G401.6 (cell line): ENCODE data around the gene RASIP1.
A peak's percentile ranks its signal among the peaks of the same experiment; 100 is the strongest.
"Not testable (repeated sequence)": the region's sequence is repeated elsewhere in the genome, so short reads cannot be mapped to it uniquely, and the experiment has no call there.

Source experiments
- FAIRE-seq: peaks from 2 replicates; lab custom pipeline; 2012; peaks lifted over from hg19 to GRCh38; lab: Jason Lieb, UNC

The RASIP1 gene

GRCh38 chr19:48734625-48735024 is 5.8 kb downstream of the RASIP1 start:
- no peak for FAIRE-seq

- no peak for FAIRE-seq
These were observed 9.0 kb downstream of the RASIP1 start for GRCh38 chr19:48731452-48731851.

DNA sequence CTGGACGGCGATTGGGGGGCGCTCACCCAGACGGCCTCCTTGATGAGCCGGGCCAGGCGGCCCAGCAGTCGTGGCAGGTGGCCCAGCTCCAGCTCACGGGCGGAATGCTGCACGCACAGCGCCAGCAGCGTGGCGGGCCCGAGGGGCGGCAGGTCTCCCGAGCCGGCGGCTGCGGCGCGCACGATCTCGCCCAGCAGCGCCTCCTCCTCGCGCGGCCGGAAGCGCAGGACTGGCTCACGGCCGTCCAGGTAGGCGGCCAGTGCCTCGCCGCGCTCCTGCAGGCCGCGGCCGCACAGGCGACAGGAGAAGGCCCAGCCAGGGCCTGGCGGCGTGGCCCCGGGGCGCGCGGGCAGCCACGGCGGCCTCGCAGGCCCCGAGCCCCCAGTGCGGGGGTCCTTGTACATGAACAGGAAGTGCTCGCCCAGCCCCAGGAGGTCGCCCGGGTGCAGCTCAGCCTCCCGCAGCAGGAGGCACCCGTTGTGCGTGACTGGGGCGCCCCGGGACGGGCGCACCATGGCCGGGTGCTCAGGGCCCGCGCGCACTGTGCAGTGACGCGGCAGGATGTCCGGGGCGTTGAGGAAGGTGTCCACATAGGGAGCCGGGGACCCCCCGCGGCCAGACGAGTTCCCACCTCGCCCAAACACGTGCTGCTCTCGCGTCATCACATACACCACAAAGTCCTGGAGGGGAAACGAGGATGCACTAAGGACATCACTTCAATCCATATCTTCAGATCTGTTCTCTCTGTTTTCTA is 11.3 kb downstream of the RASIP1 start:
- FAIRE-seq: no peak

GRCh38 chr19:48726556-48726955 is 13.9 kb downstream of the RASIP1 start:
- FAIRE-seq: no peak

DNA sequence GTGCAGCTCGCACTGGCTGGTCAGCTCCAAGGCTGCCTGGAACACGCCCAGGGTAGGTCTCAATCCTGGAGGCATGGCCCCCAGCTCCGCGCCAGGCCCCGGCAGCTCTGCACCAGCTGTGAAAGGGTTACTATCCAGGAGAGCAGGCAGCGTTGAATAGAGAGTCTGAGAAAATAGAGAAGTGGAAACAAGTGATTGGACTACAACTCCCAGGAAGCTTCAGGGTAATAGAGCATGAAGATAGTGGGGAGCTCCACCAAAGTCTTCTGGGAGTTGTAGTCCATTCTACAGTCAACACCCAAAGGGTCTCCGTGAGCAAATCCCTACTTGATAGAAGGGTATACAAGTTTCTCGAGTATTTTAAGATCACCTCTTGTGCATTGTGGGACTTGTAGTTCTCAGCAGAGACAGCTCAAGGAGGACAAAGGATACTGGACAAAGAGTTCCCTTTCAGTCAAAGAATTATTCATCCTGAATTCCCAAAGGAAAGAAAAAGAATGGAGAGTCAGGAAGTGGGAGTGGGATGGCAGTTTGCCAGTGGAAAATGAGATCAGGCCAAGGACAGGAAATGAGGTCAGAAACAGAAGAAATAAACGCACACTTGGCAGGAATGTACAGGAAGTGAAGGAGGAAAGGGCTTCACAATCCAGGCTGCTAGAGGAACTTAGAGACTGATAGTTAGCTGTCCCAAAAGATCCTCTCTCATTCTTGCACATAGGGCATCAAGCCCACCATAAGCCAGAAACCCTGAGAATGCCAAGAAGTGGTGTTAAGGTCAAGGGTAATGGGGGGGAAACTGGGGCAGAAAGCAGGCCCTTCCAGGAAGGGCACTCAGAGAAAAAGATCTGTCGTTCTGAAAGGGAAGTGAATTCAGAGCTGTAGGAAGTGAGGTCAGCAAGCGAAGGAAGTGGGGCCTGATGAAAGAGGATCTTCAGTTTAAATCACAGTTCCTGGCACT is 15.3 kb downstream of the RASIP1 start:
- FAIRE-seq: peak; percentile 94

- FAIRE-seq: no peak
These were observed 18.2 kb downstream of the RASIP1 start for GRCh38 chr19:48722196-48722708.

- peak; percentile 99 for FAIRE-seq
These were observed 19.7 kb downstream of the RASIP1 start for GRCh38 chr19:48720613-48721296.

- FAIRE-seq: no peak
These were observed 20.2 kb downstream of the RASIP1 start for GRCh38 chr19:48720251-48720612.

DNA sequence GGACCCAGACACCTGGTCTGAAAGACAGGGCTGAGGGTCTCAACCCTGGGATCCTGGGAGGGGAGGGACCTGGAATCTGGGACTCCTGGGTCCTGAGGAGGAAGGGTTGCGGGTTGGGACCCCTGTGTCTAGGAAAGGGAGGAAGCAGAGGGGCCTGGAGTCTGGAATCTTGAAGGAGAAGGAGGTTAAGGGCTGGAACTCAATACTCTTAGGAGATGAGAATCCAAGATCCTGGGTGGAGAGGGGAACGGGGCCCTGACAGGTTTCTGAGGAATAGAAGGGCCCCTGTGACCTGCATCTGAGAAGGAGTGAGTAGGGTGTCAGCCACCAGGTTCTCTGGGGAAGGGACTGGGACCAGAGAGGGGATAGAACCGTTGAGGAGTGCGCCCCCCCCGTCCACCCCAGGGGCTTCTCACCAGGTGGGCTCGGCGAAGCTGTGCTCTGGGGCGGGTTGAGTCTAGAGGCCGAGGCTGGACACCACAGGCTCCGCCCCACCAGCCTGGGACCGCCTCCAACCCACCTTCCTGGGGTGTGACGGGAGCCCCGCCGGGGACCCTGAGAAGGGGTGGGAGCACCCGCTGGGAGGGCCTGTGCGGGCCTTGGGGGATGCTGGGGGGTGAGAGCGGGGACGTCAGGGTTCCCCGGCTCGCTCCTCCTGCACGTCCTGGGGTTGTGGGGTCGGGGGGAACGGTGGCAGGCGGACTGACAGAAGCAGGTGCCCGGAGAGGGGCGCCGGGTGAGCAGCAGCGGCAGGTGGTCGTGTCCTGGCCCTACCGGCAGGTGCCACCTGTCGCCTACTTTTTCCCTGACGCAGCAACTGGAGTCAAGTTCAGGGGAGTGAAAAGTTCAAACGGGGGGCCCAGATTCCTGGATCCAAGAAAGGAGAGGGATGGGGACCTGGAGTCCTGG is 20.9 kb downstream of the RASIP1 start, which contains the start of gene MAMSTR:
MAMSTR (minus strand) TSS at position 463 of the 909 bp plus-strand sequence. CDS start 694 bp downstream, outside the sequence.
- FAIRE-seq: no peak

DNA sequence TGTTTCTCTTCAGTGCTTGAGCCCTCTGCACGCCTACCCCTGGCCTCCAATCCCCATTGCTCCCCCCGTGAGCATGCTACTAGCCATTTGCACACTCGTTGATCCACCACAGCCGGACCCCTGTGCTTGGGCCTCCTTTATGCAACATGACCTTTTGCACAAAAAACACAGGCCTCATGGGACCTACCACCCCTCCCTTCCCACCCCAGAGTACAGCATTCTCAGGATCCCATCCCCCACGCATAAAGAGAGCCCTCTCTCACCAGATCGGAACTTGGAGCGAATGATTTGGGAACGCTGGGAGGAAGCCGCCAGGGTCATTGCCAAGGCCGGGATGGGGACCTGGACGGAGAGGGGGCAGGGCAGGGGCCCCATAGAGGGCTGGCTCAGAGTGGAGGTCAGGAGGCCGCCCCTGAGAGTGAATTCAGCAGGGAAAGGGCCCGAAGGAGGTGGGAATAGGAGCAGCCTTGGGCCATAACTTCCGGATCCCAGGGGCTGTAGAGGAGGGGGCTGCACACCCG is 21.6 kb downstream of the RASIP1 start:
- no peak for FAIRE-seq

- FAIRE-seq: not testable (repeated sequence)
These were observed 22.3 kb downstream of the RASIP1 start for GRCh38 chr19:48718106-48718505.

DNA sequence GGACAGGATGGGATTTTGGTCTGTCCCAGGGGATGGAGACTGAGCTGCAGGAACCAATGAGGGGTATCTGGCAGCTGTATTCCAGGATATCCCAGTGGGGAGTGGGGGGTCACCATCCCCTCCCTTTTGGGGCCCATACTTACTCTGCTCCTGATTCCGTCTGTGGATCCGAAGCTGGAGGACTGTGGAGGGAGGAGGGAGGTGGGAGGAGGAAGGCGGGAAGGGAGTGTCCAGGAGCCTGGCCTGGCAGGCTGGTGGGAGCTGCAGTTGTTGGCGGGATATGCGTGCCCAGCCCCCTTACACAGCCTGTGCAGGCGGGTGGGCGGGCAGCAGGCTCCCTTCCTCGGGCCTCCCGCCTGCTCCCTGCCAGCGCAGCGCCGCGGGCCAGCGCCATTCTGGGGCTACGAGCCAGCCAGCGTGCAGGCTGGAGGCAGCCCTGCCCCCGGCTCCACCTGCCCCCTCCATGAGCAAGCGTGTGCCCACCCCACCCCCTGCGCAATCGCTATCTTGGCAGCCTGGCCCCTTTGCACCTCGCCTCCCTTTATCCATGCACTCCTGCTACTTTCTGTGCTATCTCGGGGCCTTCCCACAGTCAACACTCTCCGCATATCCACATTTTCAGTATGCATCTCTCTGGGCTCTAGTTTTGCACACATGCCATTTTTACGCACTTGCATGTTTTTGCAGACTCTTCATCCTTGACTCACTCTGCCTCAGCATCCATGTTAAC is 23.7 kb downstream of the RASIP1 start:
- FAIRE-seq: peak; percentile 70

- peak; percentile 69 for FAIRE-seq
These were observed 24.7 kb downstream of the RASIP1 start for GRCh38 chr19:48715681-48716171.

- FAIRE-seq: no peak
These were observed 25.4 kb downstream of the RASIP1 start for GRCh38 chr19:48714759-48715675.

- FAIRE-seq: peak; percentile 99
These were observed 26.3 kb downstream of the RASIP1 start for GRCh38 chr19:48713864-48714755.

- no peak for FAIRE-seq
These were observed 27.2 kb downstream of the RASIP1 start for GRCh38 chr19:48713041-48713863.

DNA sequence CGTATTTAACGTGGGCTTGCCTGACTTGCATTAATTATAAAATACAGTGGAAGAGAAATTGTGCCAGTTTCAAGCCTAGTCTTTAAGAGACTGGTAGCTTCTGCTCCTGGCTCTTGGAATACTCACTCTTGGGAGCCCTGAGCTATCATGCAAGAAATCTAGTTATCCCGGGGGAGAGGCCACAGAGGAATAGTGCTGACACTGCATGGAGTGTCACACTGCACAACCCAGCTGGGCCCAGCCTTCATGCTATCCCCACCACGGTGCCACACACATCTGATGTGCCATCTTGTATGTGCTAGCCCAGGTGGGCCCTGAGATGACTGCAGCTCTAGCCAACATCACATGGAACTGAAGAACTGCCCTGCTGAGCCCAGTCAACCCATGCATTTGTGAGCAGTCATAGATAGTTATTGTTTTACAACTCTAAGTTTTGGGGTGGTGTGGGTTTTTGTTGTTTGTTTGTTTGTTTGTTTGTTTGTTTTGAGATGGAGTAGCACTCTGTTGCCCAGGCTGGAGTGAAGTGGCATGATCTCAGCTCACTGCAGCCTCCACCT is 29.2 kb downstream of the RASIP1 start:
- FAIRE-seq: no peak
